GDM1 (cell line): ENCODE results near the gene MTOR.
"Not testable (repeated sequence)": the region's sequence is repeated elsewhere in the genome, so short reads cannot be mapped to it uniquely, and the experiment has no call there.

Source experiments
- DNase-seq: peaks from one replicate; lab custom pipeline; 2025; lab: John Stamatoyannopoulos, UW

The MTOR gene

GRCh38 chr1:11262171-11263049 is at the start of gene MTOR:
Gene MTOR, minus strand, starts transcription at chr1:11262551. Its CDS starts 3,142 bp downstream, at chr1:11259409.
- DNase-seq = peak; percentile 99

- no peak for DNase-seq
Measured at GRCh38 chr1:11309385-11309784, 47.0 kb upstream of the MTOR start.

- no peak for DNase-seq
Measured at GRCh38 chr1:11308699-11309224, 46.4 kb upstream of the MTOR start.

GRCh38 chr1:11307852-11308251 is 45.5 kb upstream of the MTOR start:
- DNase-seq = no peak

GRCh38 chr1:11305516-11305915 is 43.2 kb upstream of the MTOR start:
- not testable (repeated sequence) for DNase-seq

- no peak for DNase-seq
Measured at GRCh38 chr1:11302366-11302765, 40.0 kb upstream of the MTOR start.

GRCh38 chr1:11301601-11302000 is 39.2 kb upstream of the MTOR start:
- no peak for DNase-seq

GRCh38 chr1:11299225-11299574 is 36.8 kb upstream of the MTOR start:
- DNase-seq = no peak

GRCh38 chr1:11298390-11299224 is 36.3 kb upstream of the MTOR start:
- no peak for DNase-seq

GRCh38 chr1:11297774-11298173 is 35.4 kb upstream of the MTOR start:
- DNase-seq = not testable (repeated sequence)

GRCh38 chr1:11295905-11296304 is 33.6 kb upstream of the MTOR start:
- no peak for DNase-seq

- no peak for DNase-seq
Measured at GRCh38 chr1:11294951-11295350, 32.6 kb upstream of the MTOR start.

GRCh38 chr1:11293856-11294255 is 31.5 kb upstream of the MTOR start:
- no peak for DNase-seq

GRCh38 chr1:11291049-11291448 is 28.7 kb upstream of the MTOR start:
- no peak for DNase-seq

- no peak for DNase-seq
Measured at GRCh38 chr1:11289064-11289463, 26.7 kb upstream of the MTOR start.

- no peak for DNase-seq
Measured at GRCh38 chr1:11286735-11287410, 24.5 kb upstream of the MTOR start.

GRCh38 chr1:11285883-11286734 is 23.8 kb upstream of the MTOR start:
- no peak for DNase-seq

GRCh38 chr1:11284784-11285183 is 22.4 kb upstream of the MTOR start:
- no peak for DNase-seq

- no peak for DNase-seq
Measured at GRCh38 chr1:11283151-11283550, 20.8 kb upstream of the MTOR start.

GRCh38 chr1:11281518-11282331 is 19.4 kb upstream of the MTOR start:
- DNase-seq = no peak
